B cell (primary cell): ENCODE measurements around the gene SH2D3C. TPM values are rescaled to one million over a fixed set of nuclear protein-coding genes. Genes with fewer than 3 reads are reported as not detected.
A peak's percentile ranks its signal among the peaks of the same experiment; 100 is the strongest.
"Not testable (repeated sequence)": the region's sequence is repeated elsewhere in the genome, so short reads cannot be mapped to it uniquely, and the experiment has no call there.

Experiments used
- ATAC-seq: fragments of 200-7000 bp; cut with Tn5 transposase; one replicate; pipeline ENCODE4 v1.10.0; 2021; ENCODE audit warnings: low read depth, mild to moderate bottlenecking, moderate number of reproducible peaks, moderate library complexity
- CTCF ChIA-PET: fragments of 350-600 bp; sonication (Branson Sonifier 250); formaldehyde crosslinking; loops from one replicate; lab custom pipeline; 2021; ENCODE audit warnings: antibody characterized with exemption, inconsistent platforms; lab: Charles Lee
- POLR2A ChIA-PET: fragments of 350-600 bp; sonication (Branson Sonifier 250); formaldehyde crosslinking; loops from one replicate; lab custom pipeline; 2021; ENCODE audit warnings: antibody characterized with exemption; lab: Charles Lee
- DNase-seq: peaks from one replicate; pipeline ENCODE4 v3.0.0; 2013
- H2AFZ ChIP-seq: 2 replicates; pipeline ENCODE4 v1.6.1; 2012; ENCODE audit warnings: mild to moderate bottlenecking, low read depth, low read length; ENCODE audit not compliant: insufficient read depth, poor library complexity, severe bottlenecking
- H3K27ac ChIP-seq, 2 donors: 1 replicate in 1 of 2; 2 replicates in 1 of 2; pipeline ENCODE4 v1.5.1; 2012 to 2013; ENCODE audit warnings: low read length in 2 of 2, mild to moderate bottlenecking in 2 of 2, moderate library complexity in 1 of 2
- H3K27me3 ChIP-seq, 4 experiments: fragments of 200-600 bp in 1 of 4; sonication (generic) in 1 of 4; replicated peaks in 1 of 4; 1 replicate in 2 of 4; 2 replicates in 2 of 4; pipeline versions ENCODE4 v1.6.1 to v1.7.0; 2013 to 2016; ENCODE audit warnings: low read length in 3 of 4, mild to moderate bottlenecking in 2 of 4, mixed read lengths in 1 of 4, moderate library complexity in 1 of 4; ENCODE audit not compliant: insufficient read depth in 4 of 4, control insufficient read depth in 3 of 4; ENCODE audit errors: control extremely low read depth in 1 of 4
- H3K36me3 ChIP-seq, 2 experiments: replicated peaks in 1 of 2; 1 replicate in 1 of 2; 2 replicates in 1 of 2; pipeline versions ENCODE4 v1.6.1 to v1.7.1; 2013; ENCODE audit warnings: low read length in 1 of 2; ENCODE audit not compliant: insufficient read depth in 2 of 2, control insufficient read depth in 1 of 2; ENCODE audit errors: control extremely low read depth in 1 of 2, extremely low read depth in 1 of 2
- H3K4me1 ChIP-seq, 2 donors: fragments of 200-600 bp in 1 of 2; sonication (generic) in 1 of 2; 1 replicate in 1 of 2; 2 replicates in 1 of 2; pipeline versions ENCODE4 v1.5.1 to v1.6.1; 2013 to 2017; ENCODE audit warnings: low read length in 2 of 2; ENCODE audit not compliant: control insufficient read depth in 2 of 2, insufficient read depth in 2 of 2
- H3K4me2 ChIP-seq: replicated peaks from 2 replicates; pipeline ENCODE3; 2012; ENCODE audit warnings: mild to moderate bottlenecking, low read depth, low read length; ENCODE audit not compliant: poor library complexity, severe bottlenecking
- H3K4me3 ChIP-seq, 5 experiments: fragments of 200-600 bp in 1 of 5; sonication (generic) in 1 of 5; 1 replicate in 3 of 5; 2 replicates in 2 of 5; pipeline versions ENCODE4 v1.5.1 to v1.7.0; 2011 to 2016; ENCODE audit warnings: low read length in 4 of 5, mild to moderate bottlenecking in 4 of 5, low read depth in 2 of 5, control low read depth in 1 of 5, moderate library complexity in 1 of 5; ENCODE audit not compliant: insufficient read depth in 1 of 5; ENCODE audit errors: control extremely low read depth in 1 of 5, extremely low read depth in 1 of 5
- H3K79me2 ChIP-seq: fragments of 200-600 bp; sonication (generic); one replicate; pipeline ENCODE4 v1.6.0; 2016; ENCODE audit warnings: low read length; ENCODE audit not compliant: control insufficient read depth, insufficient read depth
- H3K9ac ChIP-seq: fragments of 200-600 bp; sonication (generic); 2 replicates; pipeline ENCODE4 v1.6.1; 2017; ENCODE audit warnings: mild to moderate bottlenecking, low read length, moderate library complexity
- H3K9me3 ChIP-seq, 3 donors: one replicate each; pipeline versions ENCODE4 v1.6.1 to v1.7.1; 2013; ENCODE audit warnings: low read length in 2 of 3; ENCODE audit not compliant: control insufficient read depth in 2 of 3, insufficient read depth in 1 of 3; ENCODE audit errors: control extremely low read depth in 1 of 3
- H4K20me1 ChIP-seq: 2 replicates; pipeline ENCODE4 v1.6.0; 2012; ENCODE audit warnings: mild to moderate bottlenecking, low read length; ENCODE audit not compliant: insufficient read depth, control insufficient read depth, poor library complexity, severe bottlenecking
- H3K27ac Mint-ChIP-seq: one replicate; pipeline ENCODE4 v1.8.0; 2021; ENCODE audit warnings: mixed read lengths
- H3K27me3 Mint-ChIP-seq: one replicate; pipeline ENCODE4 v1.8.0; 2021; ENCODE audit warnings: mixed read lengths
- H3K4me1 Mint-ChIP-seq: one replicate; pipeline ENCODE4 v1.8.0; 2021; ENCODE audit warnings: mixed read lengths
- H3K4me3 Mint-ChIP-seq: one replicate; pipeline ENCODE4 v1.8.0; 2021; ENCODE audit warnings: mixed read lengths
- H3K9me3 Mint-ChIP-seq: one replicate; pipeline ENCODE4 v1.8.0; 2022; ENCODE audit warnings: mixed read lengths; ENCODE audit not compliant: insufficient read depth
- CTCF ChIP-seq: fragments of 200-600 bp; IDR thresholded peaks from one replicate; pipeline ENCODE4 v1.8.0; 2022; ENCODE audit warnings: antibody characterized with exemption, mild to moderate bottlenecking
- EZH2 ChIP-seq: IDR thresholded peaks from 2 replicates; pipeline ENCODE4 v1.6.1; 2012; ENCODE audit warnings: borderline replicate concordance, low read depth, mild to moderate bottlenecking, moderate library complexity, low read length; ENCODE audit not compliant: insufficient read depth, poor library complexity, severe bottlenecking
- WGBS: methylation state at CpG from one replicate; pipeline ENCODE4 v1.1.5; 2013; ENCODE audit warnings: missing lambda C conversion rate; ENCODE audit not compliant: insufficient coverage; 5-methylcytosine and 5-hydroxymethylcytosine counted together
- intact Hi-C: fragments of 100-400 bp; cut with micrococcal nuclease; formaldehyde crosslinking; loops from one replicate; pipeline ENCODE4 v1.10.0; 2022
- polyA plus RNA-seq: library from polyadenylated mRNA; depleted of rRNA; stranded (reverse); fragments of >200 nt; gene quantifications from 2 replicates; pipeline ENCODE4 v1.2.3, GENCODE V29; 2012
- total RNA-seq, 2 donors: library from RNA; stranded (reverse); fragments of 120-200 nt in 1 of 2; gene quantifications; 1 replicate in 1 of 2; 2 replicates in 1 of 2; pipeline versions ENCODE4 v1.2.3 to v1.2.4, GENCODE V29; 2013 to 2022

SH2D3C gene
- total and polyA plus RNA-seq, 2 donors (not counting 1 experiment from before 2014, with no cell fraction given), result 66.3 to 85.5 TPM

GRCh38 chr9:127781806-127782205 is 3.3 kb upstream of the SH2D3C start:
- no peaks in the 10 kb centered on the region for H3K27me3 ChIP-seq
- no peaks in the 10 kb centered on the region for H3K36me3 ChIP-seq
- intact Hi-C loops, result no loop called here
- no peak overlapping the region for H3K4me2 ChIP-seq
- no peak overlapping the region for H3K4me3 Mint-ChIP-seq
- H3K27ac Mint-ChIP-seq, result peak overlapping the region; percentile 98
- H3K9me3 ChIP-seq, result no peaks in the 10 kb centered on the region
- peaks cover 50 to 69% of the 10 kb centered on the region in 2 donors for H3K4me1 ChIP-seq
- peaks cover 17% of the 10 kb centered on the region for H4K20me1 ChIP-seq
- ChIA-PET POLR2A (interaction anchor here (1.8 kb wide), 1 partner anchor 47 kb away, joined by 4 read pairs; the partner anchor contains the start of gene TOR2A), CTCF (interaction anchor here (2.2 to 4.9 kb wide), 2 partner anchors 10 to 47 kb away, joined by 9 to 47 read pairs; partner anchors contain the start of gene TOR2A)
- H3K27me3 Mint-ChIP-seq, result no peaks in the 10 kb centered on the region
- ATAC-seq (no peak), DNase-seq (no peak)
- peak overlapping the region; percentile 29 to 97 for H3K27ac ChIP-seq
- TF ChIP-seq CTCF (no peak), EZH2 (no peak)
- no peak overlapping the region for H3K4me3 ChIP-seq
- WGBS, result 94% methylated on average over 4 of the region's 4 CpGs
- H3K9me3 Mint-ChIP-seq, result no peaks in the 10 kb centered on the region
- H3K79me2 ChIP-seq, result peaks cover 69% of the 10 kb centered on the region
- no peak overlapping the region for H2AFZ ChIP-seq
- H3K9ac ChIP-seq, result no peak overlapping the region
- peaks cover 65% of the 10 kb centered on the region for H3K4me1 Mint-ChIP-seq

GRCh38 chr9:127780909-127781308 is 2.4 kb upstream of the SH2D3C start:
- DNase-seq, H3K27me3 Mint-ChIP-seq, H3K4me3 ChIP-seq, H3K4me3 Mint-ChIP-seq, H2AFZ ChIP-seq, H3K9me3 ChIP-seq, H3K9me3 Mint-ChIP-seq, H3K36me3 ChIP-seq, H3K4me2 ChIP-seq, H3K27me3 ChIP-seq, H3K9ac ChIP-seq, ATAC-seq, intact Hi-C loops: not testable (repeated sequence)
- Mint-ChIP-seq H3K4me1 (peaks cover 69% of the 10 kb centered on the region), H3K27ac (peak overlapping the region; percentile 98)
- Histone ChIP-seq H3K27ac (peak overlapping the region; percentile 89 to 97), H3K79me2 (peaks cover 69% of the 10 kb centered on the region), H4K20me1 (peaks cover 17% of the 10 kb centered on the region), H3K4me1 (peaks cover 46 to 73% of the 10 kb centered on the region in 2 donors)
- ChIA-PET CTCF (interaction anchor here (0.7 to 3.4 kb wide), 2 partner anchors 17 to 89 kb away, joined by 4 to 24 read pairs; no protein-coding TSS in a partner anchor), POLR2A (interaction anchor here (3.0 kb wide), 1 partner anchor 10 kb away, joined by 18 read pairs; no protein-coding TSS in a partner anchor)
- 100% methylated on average over 2 of the region's 9 CpGs for WGBS
